HepG2 (cell line): ENCODE data around the gene UVSSA. TPM values are rescaled to one million over a fixed set of nuclear protein-coding genes. Genes with fewer than 3 reads are reported as not detected.

Source experiments
- ATAC-seq: fragments of 200-7000 bp; cut with Tn5 transposase; 3 replicates; pipeline ENCODE4 v1.9.1; 2020; ENCODE audit warnings: mild to moderate bottlenecking, moderate library complexity
- BruUV-seq: library from RNA; stranded (reverse); fragments of 400-500 nt; replicated peaks from 2 replicates; lab custom pipeline; 2021; lab: Mats Ljungman, UMichigan
- CTCF ChIA-PET: fragments of 300-600 bp; formaldehyde crosslinking; extraction: SDS; loops from one replicate; lab custom pipeline; 2021; ENCODE audit warnings: low total read pairs, inconsistent platforms, low intra/inter-chr PET ratio; lab: Yijun Ruan, JAX
- POLR2A ChIA-PET: fragments of 350-600 bp; sonication (Branson Sonifier 250); formaldehyde crosslinking; loops from one replicate; lab custom pipeline; 2020; ENCODE audit warnings: antibody characterized with exemption, inconsistent platforms; lab: Yijun Ruan, JAX
- DNase-seq: peaks from one replicate; pipeline ENCODE4 v3.0.0-alpha.2; 2015; ENCODE audit warnings: low spot score
- FAIRE-seq: peaks from 3 replicates; lab custom pipeline; 2011; peaks lifted over from hg19 to GRCh38; lab: Jason Lieb, UNC
- H2AFZ ChIP-seq: one replicate; pipeline ENCODE4 v1.6.1; 2011; ENCODE audit warnings: low read length, inconsistent platforms
- H3K27ac ChIP-seq: fragments of 300-600 bp; 3 replicates; pipeline ENCODE4 v1.8.0; 2011; ENCODE audit warnings: mixed run types, mild to moderate bottlenecking, mixed read lengths, low read length, inconsistent platforms; ENCODE audit not compliant: insufficient read depth; ENCODE audit errors: extremely low read length
- H3K27me3 ChIP-seq, 2 experiments: fragments of 200-600 bp in 1 of 2; 2 replicates in 1 of 2; 3 replicates in 1 of 2; pipeline versions ENCODE4 v1.6.0 to v1.8.0; 2011; ENCODE audit warnings: low read length in 2 of 2, mild to moderate bottlenecking in 2 of 2, moderate library complexity in 2 of 2, inconsistent platforms in 1 of 2; ENCODE audit not compliant: insufficient read depth in 2 of 2, control insufficient read depth in 1 of 2
- H3K36me3 ChIP-seq, 2 experiments: fragments of 200-600 bp in 1 of 2; replicated peaks in 1 of 2; 2 replicates in 1 of 2; 3 replicates in 1 of 2; pipeline versions ENCODE4 v1.5.1 to v1.8.0; 2011; ENCODE audit warnings: low read length in 2 of 2, inconsistent platforms in 1 of 2; ENCODE audit not compliant: insufficient read depth in 2 of 2, control insufficient read depth in 1 of 2
- H3K4me1 ChIP-seq: 2 replicates; pipeline ENCODE4 v1.5.1; 2012; ENCODE audit warnings: low read length, inconsistent platforms; ENCODE audit not compliant: insufficient read depth
- H3K4me2 ChIP-seq: 2 replicates; pipeline ENCODE4 v1.6.0; 2011; ENCODE audit warnings: low read depth, low read length, inconsistent platforms
- H3K4me3 ChIP-seq, 3 experiments: fragments of 200-600 bp in 1 of 3; sonication (generic), shearing (Covaris generic) in 1 of 3; replicated peaks in 1 of 3; 2 replicates each; pipeline ENCODE4 v1.5.1; 2011 to 2016; ENCODE audit warnings: low read length in 3 of 3, inconsistent platforms in 2 of 3, low read depth in 2 of 3, mild to moderate bottlenecking in 2 of 3, control low read depth in 1 of 3, mixed read lengths in 1 of 3; ENCODE audit not compliant: insufficient read depth in 1 of 3
- H3K79me2 ChIP-seq: one replicate; pipeline ENCODE4 v1.6.1; 2011; ENCODE audit warnings: low read length, inconsistent platforms; ENCODE audit not compliant: insufficient read depth
- H3K9ac ChIP-seq: 2 replicates; pipeline ENCODE4 v1.6.0; 2011; ENCODE audit warnings: mild to moderate bottlenecking, low read depth, low read length, inconsistent platforms; ENCODE audit not compliant: insufficient read depth
- H3K9me3 ChIP-seq: 2 replicates; pipeline ENCODE4 v1.5.1; 2012; ENCODE audit warnings: mild to moderate bottlenecking, low read length
- H4K20me1 ChIP-seq: 2 replicates; pipeline ENCODE4 v1.6.0; 2011; ENCODE audit warnings: inconsistent platforms, mild to moderate bottlenecking, low read length, moderate library complexity; ENCODE audit not compliant: insufficient read depth
- CEBPB ChIP-seq: IDR thresholded peaks from 2 replicates; pipeline ENCODE4 v1.6.1; 2011; ENCODE audit warnings: low read depth, low read length, improper control_type of control experiment, borderline replicate concordance
- HNRNPH1 ChIP-seq: fragments of 200-400 bp; formaldehyde crosslinking; optimal IDR thresholded peaks from 2 replicates; pipeline ENCODE3; 2017; ENCODE audit warnings: mild to moderate bottlenecking, low read depth, low read length
- IKZF4 ChIP-seq: sonication (generic); formaldehyde crosslinking; IDR thresholded peaks from 2 replicates; pipeline ENCODE4 v1.5.1; 2020; ENCODE audit warnings: borderline replicate concordance, mild to moderate bottlenecking, low read depth, missing genetic modification reagents; ENCODE audit errors: not compliant biosample characterization
- KDM3A ChIP-seq: IDR thresholded peaks from 2 replicates; pipeline ENCODE4 v1.6.1; 2018; ENCODE audit warnings: low read depth, missing compliant biosample characterization
- LBX2 ChIP-seq: sonication (generic); formaldehyde crosslinking; IDR thresholded peaks from 2 replicates; pipeline ENCODE4 v1.5.0; 2020; ENCODE audit warnings: missing genetic modification reagents, mild to moderate bottlenecking, borderline replicate concordance
- MBD4 ChIP-seq: IDR thresholded peaks from 2 replicates; pipeline ENCODE4 v1.6.1; 2012; ENCODE audit warnings: low read length, inconsistent platforms, borderline replicate concordance
- ONECUT2 ChIP-seq: sonication (generic); formaldehyde crosslinking; IDR thresholded peaks from 2 replicates; pipeline ENCODE4 v1.4.0; 2020; ENCODE audit warnings: missing genetic modification reagents
- PRDM10 ChIP-seq: sonication (generic); formaldehyde crosslinking; IDR thresholded peaks from 2 replicates; pipeline ENCODE4 v1.4.0; 2020; ENCODE audit warnings: low read depth, missing genetic modification reagents
- SAFB2 ChIP-seq: sonication (generic); formaldehyde crosslinking; IDR thresholded peaks from 2 replicates; pipeline ENCODE4 v1.5.1; 2020; ENCODE audit warnings: missing genetic modification reagents, low read depth, mild to moderate bottlenecking, borderline replicate concordance
- TCF12 ChIP-seq, 2 experiments: fragments of 450-650 bp in 1 of 2; sonication (generic) in 1 of 2; formaldehyde crosslinking in 1 of 2; IDR thresholded peaks; 2 replicates each; pipeline versions ENCODE4 v1.6.1 to v1.8.0; 2017 to 2022; ENCODE audit warnings: antibody characterized with exemption in 1 of 2, mild to moderate bottlenecking in 1 of 2, missing genetic modification reagents in 1 of 2, moderate library complexity in 1 of 2
- ZFP36L2 ChIP-seq: sonication (generic); formaldehyde crosslinking; IDR thresholded peaks from 2 replicates; pipeline ENCODE4 v1.4.0; 2020; ENCODE audit warnings: missing genetic modification reagents
- ZNF253 ChIP-seq: sonication (generic); formaldehyde crosslinking; IDR thresholded peaks from 2 replicates; pipeline ENCODE4 v1.8.0; 2022; ENCODE audit warnings: mild to moderate bottlenecking, missing genetic modification reagents, borderline replicate concordance
- ZNF274 ChIP-seq: sonication (generic); formaldehyde crosslinking; IDR thresholded peaks from 2 replicates; pipeline ENCODE4 v1.5.1; 2020; ENCODE audit warnings: mild to moderate bottlenecking, missing genetic modification reagents
- ZNF800 ChIP-seq: sonication (generic); formaldehyde crosslinking; IDR thresholded peaks from 2 replicates; pipeline ENCODE4 v1.4.0; 2020; ENCODE audit warnings: missing genetic modification reagents
- ZSCAN5A ChIP-seq: sonication (generic); formaldehyde crosslinking; IDR thresholded peaks from 2 replicates; pipeline ENCODE4 v1.8.0; 2022; ENCODE audit warnings: mild to moderate bottlenecking, missing genetic modification reagents, borderline replicate concordance
- ZZZ3 ChIP-seq: sonication (generic); formaldehyde crosslinking; IDR thresholded peaks from 2 replicates; pipeline ENCODE4 v1.4.0; 2020; ENCODE audit warnings: missing genetic modification reagents, mild to moderate bottlenecking, borderline replicate concordance
- WGBS: methylation state at CpG from one replicate; pipeline ENCODE4 v1.1.6; 2017; ENCODE audit warnings: low lambda C conversion rate; 5-methylcytosine and 5-hydroxymethylcytosine counted together
- in situ Hi-C: cut with HindIII; loops from 2 replicates; pipeline ENCODE4 v1.10.0; 2017; ENCODE audit warnings: low pct_unique_long_range_greater_than_20kb; ENCODE audit not compliant: extremely low pct_ligation_motif_present
- intact Hi-C: fragments of 100-400 bp; cut with micrococcal nuclease; formaldehyde crosslinking; loops from one replicate; pipeline ENCODE4 v1.10.0; 2022; ENCODE audit not compliant: unreplicated experiment
- polyA plus RNA-seq, 8 experiments: library from polyadenylated mRNA; depleted of rRNA in 3 of 8; stranded (reverse) in 7 of 8; unstranded in 1 of 8; fragments of >200 nt; fragmentation: Illumina TruSeq in 4 of 8; extraction: Trizol in 4 of 8; gene quantifications; 2 replicates each; pipeline versions ENCODE4 v1.2.1 to v1.2.3, GENCODE V29; 2011 to 2016; ENCODE audit warnings: low read depth in 4 of 8, missing spikeins in 1 of 8, mixed read lengths in 1 of 8; ENCODE audit not compliant: insufficient read depth in 1 of 8
- total RNA-seq, 5 experiments: library from RNA; depleted of rRNA; stranded (reverse); fragments of >200 nt; fragmentation: Illumina TruSeq; extraction: Trizol; gene quantifications; 2 replicates each; pipeline ENCODE4 v1.2.3, GENCODE V29; 2016; ENCODE audit warnings: low read depth in 1 of 5

The UVSSA gene
- total and polyA plus RNA-seq, 2 of the 13 experiments (the other 11 are each of a cell fraction or from before 2014, with no cell fraction given): 4.6 to 8.4 TPM

GRCh38 chr4:1400191-1400805 lies 53.3 kb downstream of the UVSSA start:
- POLR2A ChIA-PET: no interaction called here
- TF ChIP-seq MBD4 (no peak), IKZF4 (CRISPR knock-in tag) (no peak), TCF12 (IDR thresholded peaks at IDR 0.05) (no peak), TCF12 (CRISPR knock-in tag; IDR thresholded peaks at IDR 0.05) (no peak), CEBPB (no peak), PRDM10 (CRISPR knock-in tag) (no peak), LBX2 (no peak), ZNF800 (CRISPR knock-in tag) (no peak), KDM3A (CRISPR knock-in tag) (no peak), HNRNPH1 (no peak), ZNF274 (CRISPR knock-in tag) (no peak), SAFB2 (no peak), ZFP36L2 (no peak), ZZZ3 (no peak), ZNF253 (CRISPR knock-in tag) (no peak), ONECUT2 (CRISPR knock-in tag) (no peak), ZSCAN5A (CRISPR knock-in tag) (no peak)

More at GRCh38 chr4:1400191-1400805, 53.3 kb downstream of the UVSSA start:
- 100% methylated on average over 1 of the region's 11 CpGs for WGBS
- peaks cover 2 to 27% of the 10 kb centered on the region in 2 experiments for H3K27me3 ChIP-seq
- H4K20me1 ChIP-seq: no peaks in the 10 kb centered on the region
- no peaks in the 10 kb centered on the region for H3K36me3 ChIP-seq
- H3K4me2 ChIP-seq: peak overlapping the region; percentile 71; the same call in 1 of the 2 replicates
- ATAC-seq: no peak; the same call in 2 of the 3 replicates
- no TSS peak for BruUV-seq
- in situ Hi-C loops: no loop called here
- no peak for DNase-seq
- H2AFZ ChIP-seq: no peak overlapping the region
- no peaks in the 10 kb centered on the region for H3K79me2 ChIP-seq
- H3K4me1 ChIP-seq: no peaks in the 10 kb centered on the region
- H3K27ac ChIP-seq: no peak overlapping the region
- intact Hi-C loops: no loop called here
- no peaks in the 10 kb centered on the region for H3K9me3 ChIP-seq
- no peak for FAIRE-seq
- no peak overlapping the region for H3K9ac ChIP-seq
- CTCF ChIA-PET: no interaction called here
- peak overlapping the region in 1 of 3 experiments; percentile 54; a peak in 1 of 6 replicates for H3K4me3 ChIP-seq
